Omental fat pad (tissue), 4 donors: Measurements from ENCODE around the gene KIF26B. TPM values are rescaled to one million over a fixed set of nuclear protein-coding genes. Genes with fewer than 3 reads are reported as not detected.

Experiments used
- ATAC-seq: fragments of 150-250 bp; one replicate; pipeline ENCODE4 v1.9.1; 2016; ENCODE audit warnings: mild to moderate bottlenecking, moderate library complexity; ENCODE audit not compliant: low FRiP score
- DNase-seq: peaks from one replicate; pipeline ENCODE4 v3.0.0-alpha.2; 2019; ENCODE audit warnings: low spot score
- CTCF ChIP-seq, 3 donors: fragments of 450-650 bp; IDR thresholded peaks; one replicate each; pipeline ENCODE4 v1.5.1; 2016 to 2017; ENCODE audit warnings: antibody characterized with exemption in 3 of 3, mild to moderate bottlenecking in 3 of 3, moderate library complexity in 2 of 3
- total RNA-seq, 4 donors: library from RNA; depleted of rRNA; stranded (reverse); fragments of >200 nt; gene quantifications; one replicate each; pipeline ENCODE4 v1.1.0, GENCODE V29; 2016

Gene KIF26B
- total RNA-seq, 4 donors from 2014 or later: 0.13 to 0.96 (median 0.39) TPM

DNA sequence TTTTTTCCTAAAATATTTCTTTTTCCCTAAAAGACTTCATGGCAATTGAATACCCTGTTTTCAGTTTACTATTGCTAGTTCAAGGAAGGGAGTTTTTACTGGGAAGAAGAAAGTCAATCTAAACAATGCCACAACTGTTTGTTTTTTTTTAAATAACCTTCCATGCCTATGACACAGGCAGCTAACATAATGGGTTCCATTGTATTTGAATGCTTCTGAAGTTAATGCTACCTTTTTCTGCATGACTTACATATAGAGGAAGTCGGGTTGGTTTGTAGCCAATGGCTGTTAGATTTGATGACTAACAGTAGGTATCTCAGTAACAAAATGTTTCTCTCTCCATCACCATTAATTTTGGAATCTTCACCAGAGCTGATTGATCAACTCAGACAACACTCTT, 134.0 kb downstream of the KIF26B start:
- ATAC-seq (no peak), DNase-seq (no peak)
- no peak for TF ChIP-seq CTCF (IDR thresholded peaks at IDR 0.05)

DNA sequence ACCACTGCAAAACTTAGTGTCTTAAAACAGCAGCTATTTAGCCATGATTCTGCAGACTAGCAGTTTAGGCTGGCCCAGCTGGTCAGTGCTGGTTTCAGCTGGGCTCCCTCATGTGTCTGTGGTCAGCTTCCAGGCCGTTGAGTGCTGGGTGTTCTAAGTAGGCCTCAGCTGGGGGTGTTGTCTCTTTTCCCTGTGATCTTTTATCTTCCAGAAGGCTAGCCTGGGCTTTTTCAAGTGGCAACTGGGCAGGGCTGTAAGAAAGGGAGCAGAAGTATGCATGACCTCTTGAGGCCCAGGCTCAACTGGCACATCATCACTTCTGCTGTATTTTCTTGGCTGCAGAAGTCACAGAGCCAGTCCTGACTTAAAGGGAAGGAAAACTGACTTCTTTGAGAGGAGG, 136.1 kb downstream of the KIF26B start:
- no peak for DNase-seq
- ATAC-seq: no peak

GRCh38 chr1:245291351-245291750, 136.6 kb downstream of the KIF26B start:
- DNase-seq: no peak
- no peak for TF ChIP-seq CTCF (IDR thresholded peaks at IDR 0.05)
- ATAC-seq: no peak

More for the DNA sequence above, 136.1 kb downstream of the KIF26B start:
- TF ChIP-seq CTCF (IDR thresholded peaks at IDR 0.05): no peak

GRCh38 chr1:245292141-245292540, 137.4 kb downstream of the KIF26B start:
- ATAC-seq: no peak
- DNase-seq: no peak
- TF ChIP-seq CTCF (IDR thresholded peaks at IDR 0.05): no peak

- ATAC-seq (no peak), DNase-seq (no peak)
- no peak for TF ChIP-seq CTCF (IDR thresholded peaks at IDR 0.05)
These were observed 137.8 kb downstream of the KIF26B start for GRCh38 chr1:245292553-245292952.

DNA sequence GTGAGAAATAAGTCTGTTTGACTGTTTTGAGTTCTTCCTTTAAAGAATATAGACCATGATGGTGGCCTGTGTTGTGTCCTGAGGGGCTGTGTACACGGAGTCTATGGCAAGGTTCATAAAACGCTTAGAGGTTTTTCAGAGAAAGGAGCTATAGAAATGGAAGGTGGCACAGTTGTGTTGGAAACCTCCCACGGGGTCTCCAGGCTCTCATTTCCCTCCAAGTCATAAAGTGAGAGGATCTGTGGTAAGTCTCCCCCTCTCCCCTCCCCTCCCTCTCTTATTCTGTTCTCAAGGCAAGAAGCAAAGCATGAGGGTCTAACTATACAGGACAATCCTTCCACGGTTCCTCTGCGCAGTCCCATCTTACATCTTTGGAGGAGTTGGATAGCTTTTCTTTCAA, 139.2 kb downstream of the KIF26B start:
- TF ChIP-seq CTCF (IDR thresholded peaks at IDR 0.05): no peak
- ATAC-seq (no peak), DNase-seq (no peak)

DNA sequence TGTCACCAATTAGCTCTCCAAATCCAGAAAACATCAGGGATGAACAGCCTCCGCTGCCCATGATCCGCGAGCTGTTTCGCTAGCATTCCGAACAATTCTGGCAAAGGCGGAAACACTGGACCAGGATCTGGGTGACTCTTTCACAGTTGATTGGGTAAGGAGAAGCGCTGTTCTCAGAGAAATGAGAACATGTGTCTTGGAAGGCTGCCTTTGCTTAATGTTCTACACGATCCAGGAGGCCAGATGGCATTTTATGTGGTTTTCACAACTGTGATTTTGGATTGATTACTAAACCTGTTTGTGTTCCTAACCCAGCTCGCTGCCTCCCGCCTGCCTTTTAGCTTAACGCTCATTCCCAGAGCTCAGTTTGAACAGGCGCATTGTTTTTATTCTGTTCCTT, 144.0 kb downstream of the KIF26B start:
- DNase-seq (no peak), ATAC-seq (no peak)
- TF ChIP-seq CTCF (IDR thresholded peaks at IDR 0.05): no peak
